B cell (primary cell): ENCODE measurements around the gene SELENOV. TPM values are rescaled to one million over a fixed set of nuclear protein-coding genes. Genes with fewer than 3 reads are reported as not detected.

Source experiments
- ATAC-seq: fragments of 200-7000 bp; cut with Tn5 transposase; one replicate; pipeline ENCODE4 v1.10.0; 2021; ENCODE audit warnings: low read depth, mild to moderate bottlenecking, moderate number of reproducible peaks, moderate library complexity
- CTCF ChIA-PET: fragments of 350-600 bp; sonication (Branson Sonifier 250); formaldehyde crosslinking; loops from one replicate; lab custom pipeline; 2021; ENCODE audit warnings: antibody characterized with exemption, inconsistent platforms; lab: Charles Lee
- POLR2A ChIA-PET: fragments of 350-600 bp; sonication (Branson Sonifier 250); formaldehyde crosslinking; loops from one replicate; lab custom pipeline; 2021; ENCODE audit warnings: antibody characterized with exemption; lab: Charles Lee
- DNase-seq: peaks from one replicate; pipeline ENCODE4 v3.0.0; 2013
- H2AFZ ChIP-seq: 2 replicates; pipeline ENCODE4 v1.6.1; 2012; ENCODE audit warnings: mild to moderate bottlenecking, low read depth, low read length; ENCODE audit not compliant: insufficient read depth, poor library complexity, severe bottlenecking
- H3K27ac ChIP-seq, 2 donors: 1 replicate in 1 of 2; 2 replicates in 1 of 2; pipeline ENCODE4 v1.5.1; 2012 to 2013; ENCODE audit warnings: low read length in 2 of 2, mild to moderate bottlenecking in 2 of 2, moderate library complexity in 1 of 2
- H3K27me3 ChIP-seq, 4 experiments: fragments of 200-600 bp in 1 of 4; sonication (generic) in 1 of 4; replicated peaks in 1 of 4; 1 replicate in 2 of 4; 2 replicates in 2 of 4; pipeline versions ENCODE4 v1.6.1 to v1.7.0; 2013 to 2016; ENCODE audit warnings: low read length in 3 of 4, mild to moderate bottlenecking in 2 of 4, mixed read lengths in 1 of 4, moderate library complexity in 1 of 4; ENCODE audit not compliant: insufficient read depth in 4 of 4, control insufficient read depth in 3 of 4; ENCODE audit errors: control extremely low read depth in 1 of 4
- H3K36me3 ChIP-seq, 2 experiments: replicated peaks in 1 of 2; 1 replicate in 1 of 2; 2 replicates in 1 of 2; pipeline versions ENCODE4 v1.6.1 to v1.7.1; 2013; ENCODE audit warnings: low read length in 1 of 2; ENCODE audit not compliant: insufficient read depth in 2 of 2, control insufficient read depth in 1 of 2; ENCODE audit errors: control extremely low read depth in 1 of 2, extremely low read depth in 1 of 2
- H3K4me1 ChIP-seq, 2 donors: fragments of 200-600 bp in 1 of 2; sonication (generic) in 1 of 2; 1 replicate in 1 of 2; 2 replicates in 1 of 2; pipeline versions ENCODE4 v1.5.1 to v1.6.1; 2013 to 2017; ENCODE audit warnings: low read length in 2 of 2; ENCODE audit not compliant: control insufficient read depth in 2 of 2, insufficient read depth in 2 of 2
- H3K4me2 ChIP-seq: replicated peaks from 2 replicates; pipeline ENCODE3; 2012; ENCODE audit warnings: mild to moderate bottlenecking, low read depth, low read length; ENCODE audit not compliant: poor library complexity, severe bottlenecking
- H3K4me3 ChIP-seq, 5 experiments: fragments of 200-600 bp in 1 of 5; sonication (generic) in 1 of 5; 1 replicate in 3 of 5; 2 replicates in 2 of 5; pipeline versions ENCODE4 v1.5.1 to v1.7.0; 2011 to 2016; ENCODE audit warnings: low read length in 4 of 5, mild to moderate bottlenecking in 4 of 5, low read depth in 2 of 5, control low read depth in 1 of 5, moderate library complexity in 1 of 5; ENCODE audit not compliant: insufficient read depth in 1 of 5; ENCODE audit errors: control extremely low read depth in 1 of 5, extremely low read depth in 1 of 5
- H3K79me2 ChIP-seq: fragments of 200-600 bp; sonication (generic); one replicate; pipeline ENCODE4 v1.6.0; 2016; ENCODE audit warnings: low read length; ENCODE audit not compliant: control insufficient read depth, insufficient read depth
- H3K9ac ChIP-seq: fragments of 200-600 bp; sonication (generic); 2 replicates; pipeline ENCODE4 v1.6.1; 2017; ENCODE audit warnings: mild to moderate bottlenecking, low read length, moderate library complexity
- H3K9me3 ChIP-seq, 3 donors: one replicate each; pipeline versions ENCODE4 v1.6.1 to v1.7.1; 2013; ENCODE audit warnings: low read length in 2 of 3; ENCODE audit not compliant: control insufficient read depth in 2 of 3, insufficient read depth in 1 of 3; ENCODE audit errors: control extremely low read depth in 1 of 3
- H4K20me1 ChIP-seq: 2 replicates; pipeline ENCODE4 v1.6.0; 2012; ENCODE audit warnings: mild to moderate bottlenecking, low read length; ENCODE audit not compliant: insufficient read depth, control insufficient read depth, poor library complexity, severe bottlenecking
- H3K27ac Mint-ChIP-seq: one replicate; pipeline ENCODE4 v1.8.0; 2021; ENCODE audit warnings: mixed read lengths
- H3K27me3 Mint-ChIP-seq: one replicate; pipeline ENCODE4 v1.8.0; 2021; ENCODE audit warnings: mixed read lengths
- H3K4me1 Mint-ChIP-seq: one replicate; pipeline ENCODE4 v1.8.0; 2021; ENCODE audit warnings: mixed read lengths
- H3K4me3 Mint-ChIP-seq: one replicate; pipeline ENCODE4 v1.8.0; 2021; ENCODE audit warnings: mixed read lengths
- H3K9me3 Mint-ChIP-seq: one replicate; pipeline ENCODE4 v1.8.0; 2022; ENCODE audit warnings: mixed read lengths; ENCODE audit not compliant: insufficient read depth
- EZH2 ChIP-seq: IDR thresholded peaks from 2 replicates; pipeline ENCODE4 v1.6.1; 2012; ENCODE audit warnings: borderline replicate concordance, low read depth, mild to moderate bottlenecking, moderate library complexity, low read length; ENCODE audit not compliant: insufficient read depth, poor library complexity, severe bottlenecking
- WGBS: methylation state at CpG from one replicate; pipeline ENCODE4 v1.1.5; 2013; ENCODE audit warnings: missing lambda C conversion rate; ENCODE audit not compliant: insufficient coverage; 5-methylcytosine and 5-hydroxymethylcytosine counted together
- intact Hi-C: fragments of 100-400 bp; cut with micrococcal nuclease; formaldehyde crosslinking; loops from one replicate; pipeline ENCODE4 v1.10.0; 2022
- polyA plus RNA-seq: library from polyadenylated mRNA; depleted of rRNA; stranded (reverse); fragments of >200 nt; gene quantifications from 2 replicates; pipeline ENCODE4 v1.2.3, GENCODE V29; 2012
- total RNA-seq, 2 donors: library from RNA; stranded (reverse); fragments of 120-200 nt in 1 of 2; gene quantifications; 1 replicate in 1 of 2; 2 replicates in 1 of 2; pipeline versions ENCODE4 v1.2.3 to v1.2.4, GENCODE V29; 2013 to 2022
- TF ChIP-seq, protein P1 (sequence below): fragments of 200-600 bp; IDR thresholded peaks from one replicate; pipeline ENCODE4 v1.8.0; 2022; ENCODE audit warnings: antibody characterized with exemption, mild to moderate bottlenecking

Gene SELENOV
- total and polyA plus RNA-seq, 2 donors (not counting 1 experiment from before 2014, with no cell fraction given), result not detected

DNA sequence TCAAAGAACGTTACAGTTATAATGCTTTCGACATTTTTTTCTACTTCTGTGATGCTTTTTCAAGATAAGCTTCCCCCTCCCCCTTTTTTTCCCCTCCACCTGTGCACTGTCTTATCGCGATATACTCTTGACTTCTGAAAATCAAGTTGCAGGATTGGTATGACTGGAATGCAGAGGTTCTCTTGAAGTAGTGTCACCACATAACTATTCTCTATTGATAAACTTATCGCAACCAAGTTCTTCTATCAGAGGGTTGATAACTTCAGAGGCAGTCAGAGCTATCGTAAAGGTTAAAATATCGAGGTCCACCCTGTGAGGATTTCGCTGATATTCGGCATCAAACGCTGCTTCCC, 24.2 kb downstream of the SELENOV start:
- CTCF ChIA-PET, result interaction anchor here (1.0 kb wide), 1 partner anchor 98 kb away, joined by 3 read pairs; no protein-coding TSS in a partner anchor
- Histone ChIP-seq H3K4me1 (peaks cover 21 to 26% of the 10 kb centered on the region in 2 donors), H3K36me3 (no peaks in the 10 kb centered on the region), H3K27ac (peak overlapping the region; percentile 57 to 83), H4K20me1 (no peaks in the 10 kb centered on the region), H3K4me2 (peak overlapping the region; percentile 87), H3K79me2 (peaks cover 32% of the 10 kb centered on the region), H3K9ac (peak overlapping the region; percentile 85), H2AFZ (peak overlapping the region; percentile 90), H3K4me3 (peak overlapping the region; percentile 66 to 97 (median 86)), H3K27me3 (no peaks in the 10 kb centered on the region), H3K9me3 (no peaks in the 10 kb centered on the region)
- peak overlapping the region; percentile 66 for H3K27ac Mint-ChIP-seq
- DNase-seq, result no peak
- TF ChIP-seq, protein P1, sequence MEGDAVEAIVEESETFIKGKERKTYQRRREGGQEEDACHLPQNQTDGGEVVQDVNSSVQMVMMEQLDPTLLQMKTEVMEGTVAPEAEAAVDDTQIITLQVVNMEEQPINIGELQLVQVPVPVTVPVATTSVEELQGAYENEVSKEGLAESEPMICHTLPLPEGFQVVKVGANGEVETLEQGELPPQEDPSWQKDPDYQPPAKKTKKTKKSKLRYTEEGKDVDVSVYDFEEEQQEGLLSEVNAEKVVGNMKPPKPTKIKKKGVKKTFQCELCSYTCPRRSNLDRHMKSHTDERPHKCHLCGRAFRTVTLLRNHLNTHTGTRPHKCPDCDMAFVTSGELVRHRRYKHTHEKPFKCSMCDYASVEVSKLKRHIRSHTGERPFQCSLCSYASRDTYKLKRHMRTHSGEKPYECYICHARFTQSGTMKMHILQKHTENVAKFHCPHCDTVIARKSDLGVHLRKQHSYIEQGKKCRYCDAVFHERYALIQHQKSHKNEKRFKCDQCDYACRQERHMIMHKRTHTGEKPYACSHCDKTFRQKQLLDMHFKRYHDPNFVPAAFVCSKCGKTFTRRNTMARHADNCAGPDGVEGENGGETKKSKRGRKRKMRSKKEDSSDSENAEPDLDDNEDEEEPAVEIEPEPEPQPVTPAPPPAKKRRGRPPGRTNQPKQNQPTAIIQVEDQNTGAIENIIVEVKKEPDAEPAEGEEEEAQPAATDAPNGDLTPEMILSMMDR, result no peak
- no peak for TF ChIP-seq EZH2
- WGBS, result 3% methylated on average over 5 of the region's 10 CpGs
- intact Hi-C loops, result no loop called here
- H3K4me1 Mint-ChIP-seq, result peaks cover 41% of the 10 kb centered on the region
- no peaks in the 10 kb centered on the region for H3K27me3 Mint-ChIP-seq
- H3K9me3 Mint-ChIP-seq, result no peaks in the 10 kb centered on the region
- ATAC-seq, result no peak
- POLR2A ChIA-PET, result interaction anchor here (0.6 kb wide), 2 partner anchors 26 to 205 kb away, joined by 3 to 12 read pairs; no protein-coding TSS in a partner anchor
- peak overlapping the region; percentile 90 for H3K4me3 Mint-ChIP-seq
